CD4-positive, CD25-positive, alpha-beta regulatory T cell (primary cell): ENCODE results near the gene VCAN. TPM values are rescaled to one million over a fixed set of nuclear protein-coding genes. Genes with fewer than 3 reads are reported as not detected.
A peak's percentile ranks its signal among the peaks of the same experiment; 100 is the strongest.

ENCODE experiments used
- ATAC-seq, 2 donors: fragments of 150-1000 bp; cut with Tn5 transposase; one replicate each; pipeline ENCODE4 v1.10.0; 2021; ENCODE audit warnings: low read depth in 2 of 2, moderate number of reproducible peaks in 2 of 2, moderate library complexity in 1 of 2
- DNase-seq, 3 donors: peaks; one replicate each; pipeline versions ENCODE4 v3.0.0 to v3.0.0-alpha.2; 2012 to 2022; ENCODE audit warnings: mixed read lengths in 1 of 3
- H3K27ac ChIP-seq: one replicate; pipeline ENCODE4 v1.7.0; 2013; ENCODE audit warnings: mild to moderate bottlenecking, low read length; ENCODE audit not compliant: insufficient read depth, poor library complexity, severe bottlenecking
- H3K27me3 ChIP-seq: one replicate; pipeline ENCODE4 v1.7.0; 2013; ENCODE audit warnings: low read length; ENCODE audit not compliant: control insufficient read depth, insufficient read depth
- H3K36me3 ChIP-seq: one replicate; pipeline ENCODE4 v1.7.0; 2013; ENCODE audit warnings: mild to moderate bottlenecking, low read length, moderate library complexity; ENCODE audit not compliant: control insufficient read depth, insufficient read depth
- H3K4me1 ChIP-seq: 2 replicates; pipeline ENCODE4 v1.7.0; 2013; ENCODE audit warnings: mild to moderate bottlenecking, low read length; ENCODE audit not compliant: insufficient read depth, control insufficient read depth, poor library complexity, severe bottlenecking
- H3K4me3 ChIP-seq: one replicate; pipeline ENCODE4 v1.7.0; 2013; ENCODE audit warnings: low read depth, mild to moderate bottlenecking, low read length, moderate library complexity
- H3K9me3 ChIP-seq, 2 experiments: 1 replicate in 1 of 2; 2 replicates in 1 of 2; pipeline ENCODE4 v1.7.0; 2013; ENCODE audit warnings: low read length in 2 of 2, mild to moderate bottlenecking in 1 of 2, moderate library complexity in 1 of 2; ENCODE audit not compliant: control insufficient read depth in 2 of 2
- H3K27ac Mint-ChIP-seq, 3 donors: one replicate each; pipeline ENCODE4 v1.8.0; 2020 to 2022; ENCODE audit warnings: mild to moderate bottlenecking in 3 of 3, mixed read lengths in 3 of 3, moderate library complexity in 2 of 3
- H3K27me3 Mint-ChIP-seq: one replicate; pipeline ENCODE4 v1.8.0; 2022; ENCODE audit warnings: mild to moderate bottlenecking, mixed read lengths
- H3K36me3 Mint-ChIP-seq: one replicate; pipeline ENCODE4 v1.8.0; 2020; ENCODE audit warnings: mixed read lengths
- H3K4me1 Mint-ChIP-seq, 4 donors: one replicate each; pipeline ENCODE4 v1.8.0; 2020 to 2022; ENCODE audit warnings: mixed read lengths in 4 of 4, mild to moderate bottlenecking in 1 of 4
- H3K4me3 Mint-ChIP-seq, 4 donors: one replicate each; pipeline ENCODE4 v1.8.0; 2020 to 2022; ENCODE audit warnings: mild to moderate bottlenecking in 4 of 4, mixed read lengths in 4 of 4, moderate library complexity in 3 of 4
- H3K9me3 Mint-ChIP-seq, 7 donors: one replicate each; pipeline ENCODE4 v1.8.0; 2020 to 2022; ENCODE audit warnings: mixed read lengths in 7 of 7, mild to moderate bottlenecking in 3 of 7, moderate library complexity in 2 of 7
- polyA plus RNA-seq, 4 donors: library from polyadenylated mRNA; unstranded; fragments of 300-500 nt; fragmentation: Illumina TruSeq; gene quantifications; one replicate each; pipeline ENCODE4 v1.2.3, GENCODE V29; 2021
- total RNA-seq: library from RNA; stranded (reverse); gene quantifications from one replicate; pipeline ENCODE4 v1.2.3, GENCODE V29; 2022

VCAN gene
- total and polyA plus RNA-seq, 5 donors from 2014 or later, result 0.20 to 0.85 (median 0.40) TPM; not detected in 2

GRCh38 chr5:83595217-83595616 is 123.7 kb downstream of the VCAN start:
- Histone ChIP-seq H3K4me1 (no peaks in the 10 kb centered on the region), H3K9me3 (no peaks in the 10 kb centered on the region), H3K27ac (no peak overlapping the region), H3K36me3 (no peaks in the 10 kb centered on the region), H3K27me3 (no peaks in the 10 kb centered on the region), H3K4me3 (no peak overlapping the region)
- Mint-ChIP-seq H3K27ac (no peak overlapping the region), H3K36me3 (no peaks in the 10 kb centered on the region), H3K4me3 (no peak overlapping the region), H3K4me1 (no peaks in the 10 kb centered on the region), H3K27me3 (peaks cover 4% of the 10 kb centered on the region), H3K9me3 (peaks cover 0 to 3% (median 0%) of the 10 kb centered on the region in 7 donors)
- DNase-seq, result no peak
- no peak for ATAC-seq

DNA sequence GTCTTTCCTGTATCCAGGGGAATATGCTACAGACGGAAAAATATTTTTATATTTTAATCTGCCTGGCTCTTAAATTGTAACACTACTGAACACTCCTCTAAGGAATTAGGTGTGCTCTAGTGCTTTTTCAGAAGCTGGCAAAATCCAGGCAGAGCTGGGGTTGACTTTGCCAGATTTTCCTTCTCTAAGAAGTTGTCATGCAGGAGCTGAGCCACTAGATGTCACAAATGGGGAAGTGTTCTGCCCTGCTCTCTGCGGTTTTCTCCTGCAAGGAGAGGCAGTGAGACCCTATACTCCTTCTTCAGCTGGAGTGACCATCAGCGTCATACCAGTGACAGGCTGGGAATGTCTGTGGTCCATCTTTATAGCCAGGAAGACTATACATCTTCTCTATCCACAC is 136.6 kb downstream of the VCAN start:
- Mint-ChIP-seq H3K4me1 (no peaks in the 10 kb centered on the region), H3K27me3 (no peaks in the 10 kb centered on the region), H3K36me3 (no peaks in the 10 kb centered on the region), H3K4me3 (no peak overlapping the region), H3K9me3 (peaks cover 0 to 3% (median under 1%) of the 10 kb centered on the region in 7 donors), H3K27ac (no peak overlapping the region)
- ATAC-seq, result no peak
- no peak overlapping the region for H3K4me3 ChIP-seq
- no peaks in the 10 kb centered on the region for H3K4me1 ChIP-seq
- H3K9me3 ChIP-seq, result no peaks in the 10 kb centered on the region
- H3K27me3 ChIP-seq, result no peaks in the 10 kb centered on the region
- DNase-seq, result peak in 1 of 3 donors; percentile 1
- H3K36me3 ChIP-seq, result no peaks in the 10 kb centered on the region
- H3K27ac ChIP-seq, result no peak overlapping the region

- Histone ChIP-seq H3K4me3 (no peak overlapping the region), H3K36me3 (no peaks in the 10 kb centered on the region), H3K9me3 (no peaks in the 10 kb centered on the region), H3K27ac (no peak overlapping the region), H3K27me3 (no peaks in the 10 kb centered on the region), H3K4me1 (no peaks in the 10 kb centered on the region)
- no peak overlapping the region for H3K27ac Mint-ChIP-seq
- ATAC-seq (no peak), DNase-seq (no peak)
- no peak overlapping the region for H3K4me3 Mint-ChIP-seq
- H3K9me3 Mint-ChIP-seq, result peaks cover 0 to 16% (median 7%) of the 10 kb centered on the region in 7 donors
- no peaks in the 10 kb centered on the region for H3K36me3 Mint-ChIP-seq
- no peaks in the 10 kb centered on the region for H3K27me3 Mint-ChIP-seq
- no peaks in the 10 kb centered on the region for H3K4me1 Mint-ChIP-seq
Observed at GRCh38 chr5:83614841-83615240, 143.3 kb downstream of the VCAN start.

GRCh38 chr5:83628360-83628759 is 156.8 kb downstream of the VCAN start:
- Mint-ChIP-seq H3K36me3 (no peaks in the 10 kb centered on the region), H3K27me3 (no peaks in the 10 kb centered on the region), H3K4me3 (no peak overlapping the region), H3K27ac (no peak overlapping the region), H3K9me3 (peaks cover 0 to 4% (median 0%) of the 10 kb centered on the region in 7 donors), H3K4me1 (no peaks in the 10 kb centered on the region)
- no peak overlapping the region for H3K27ac ChIP-seq
- no peak for DNase-seq
- H3K36me3 ChIP-seq, result no peaks in the 10 kb centered on the region
- H3K4me1 ChIP-seq, result no peaks in the 10 kb centered on the region
- ATAC-seq, result no peak
- no peaks in the 10 kb centered on the region for H3K27me3 ChIP-seq
- H3K4me3 ChIP-seq, result no peak overlapping the region
- no peaks in the 10 kb centered on the region for H3K9me3 ChIP-seq

Other genes starting within 250 kb of the VCAN start
- gene HAPLN1, start 249.1 kb downstream of the VCAN start, total RNA-seq, result not detected
- not detected for gene HAPLN1, start 249.1 kb downstream of the VCAN start, polyA plus RNA-seq